H9 (cell line): ENCODE measurements around the gene SIX3. TPM values are rescaled to one million over a fixed set of nuclear protein-coding genes. Genes with fewer than 3 reads are reported as not detected.

Experiments used
- DNase-seq: peaks from one replicate; pipeline ENCODE4 v3.0.0-alpha.2; 2017
- H2AFZ ChIP-seq: one replicate; pipeline ENCODE4 v1.6.1; 2013; ENCODE audit warnings: mild to moderate bottlenecking, low read length, control low read depth, moderate library complexity
- H2AK5ac ChIP-seq: 2 replicates; pipeline ENCODE4 v1.6.1; 2013; ENCODE audit warnings: low read length, control low read depth, mixed read lengths; ENCODE audit not compliant: insufficient read length
- H2BK120ac ChIP-seq: one replicate; pipeline ENCODE4 v1.6.1; 2013; ENCODE audit warnings: low read depth, mild to moderate bottlenecking, low read length, control low read depth, inconsistent platforms; ENCODE audit not compliant: poor library complexity, severe bottlenecking
- H2BK12ac ChIP-seq: 2 replicates; pipeline ENCODE4 v1.6.1; 2013; ENCODE audit warnings: low read length, control low read depth, mixed read lengths, low read depth; ENCODE audit not compliant: insufficient read length
- H2BK15ac ChIP-seq: 2 replicates; pipeline ENCODE4 v1.6.1; 2013; ENCODE audit warnings: low read depth, low read length, control low read depth
- H2BK20ac ChIP-seq: one replicate; pipeline ENCODE4 v1.6.1; 2013; ENCODE audit warnings: low read depth, mild to moderate bottlenecking, low read length, control low read depth, inconsistent platforms; ENCODE audit not compliant: poor library complexity, severe bottlenecking
- H2BK5ac ChIP-seq: 2 replicates; pipeline ENCODE4 v1.6.1; 2013; ENCODE audit warnings: low read length, control low read depth, mixed read lengths; ENCODE audit not compliant: insufficient read length
- H3K14ac ChIP-seq: 2 replicates; pipeline ENCODE4 v1.6.1; 2013; ENCODE audit warnings: low read length, control low read depth; ENCODE audit not compliant: insufficient read depth
- H3K18ac ChIP-seq: 2 replicates; pipeline ENCODE4 v1.6.1; 2013; ENCODE audit warnings: low read depth, mild to moderate bottlenecking, mixed read lengths, low read length, control low read depth; ENCODE audit not compliant: insufficient read length
- H3K23ac ChIP-seq: 2 replicates; pipeline ENCODE4 v1.6.1; 2013; ENCODE audit warnings: low read length, control low read depth, mixed read lengths, low read depth; ENCODE audit not compliant: insufficient read length
- H3K23me2 ChIP-seq: 2 replicates; pipeline ENCODE4 v1.6.1; 2013; ENCODE audit warnings: low read depth, mild to moderate bottlenecking, mixed read lengths, low read length, control low read depth; ENCODE audit not compliant: insufficient read length, poor library complexity, severe bottlenecking
- H3K27ac ChIP-seq: 2 replicates; pipeline ENCODE4 v1.5.1; 2013; ENCODE audit warnings: low read length, control low read depth, mixed read lengths, low read depth; ENCODE audit not compliant: insufficient read length
- H3K27me3 ChIP-seq: 2 replicates; pipeline ENCODE4 v1.6.1; 2013; ENCODE audit warnings: low read length, control low read depth, inconsistent platforms; ENCODE audit not compliant: insufficient read depth
- H3K4ac ChIP-seq: 2 replicates; pipeline ENCODE4 v1.6.1; 2013; ENCODE audit warnings: low read depth, mild to moderate bottlenecking, control low read depth, inconsistent platforms, low read length, moderate library complexity
- H3K4me1 ChIP-seq: 2 replicates; pipeline ENCODE4 v1.6.1; 2013; ENCODE audit warnings: low read length, control low read depth, inconsistent platforms; ENCODE audit not compliant: insufficient read depth
- H3K4me2 ChIP-seq: 2 replicates; pipeline ENCODE4 v1.6.1; 2013; ENCODE audit warnings: low read length, control low read depth, mixed read lengths; ENCODE audit not compliant: insufficient read length, insufficient read depth
- H3K56ac ChIP-seq: 2 replicates; pipeline ENCODE4 v1.6.1; 2013; ENCODE audit warnings: low read depth, mild to moderate bottlenecking, mixed read lengths, low read length, control low read depth; ENCODE audit not compliant: insufficient read length
- H3K79me1 ChIP-seq: 2 replicates; pipeline ENCODE4 v1.6.1; 2013; ENCODE audit warnings: low read depth, mild to moderate bottlenecking, moderate library complexity, low read length, control low read depth, inconsistent platforms; ENCODE audit not compliant: insufficient read depth, poor library complexity, severe bottlenecking
- H3K79me2 ChIP-seq: 2 replicates; pipeline ENCODE4 v1.6.1; 2013; ENCODE audit warnings: low read length, control low read depth, inconsistent platforms; ENCODE audit not compliant: insufficient read depth
- H3K9ac ChIP-seq: 2 replicates; pipeline ENCODE4 v1.6.1; 2013; ENCODE audit warnings: low read length, control low read depth, mixed read lengths; ENCODE audit not compliant: insufficient read length; ENCODE audit errors: extremely low read depth
- H3K9me3 ChIP-seq: one replicate; pipeline ENCODE4 v1.6.1; 2013; ENCODE audit warnings: low read depth, low read length, inconsistent platforms; ENCODE audit not compliant: control insufficient read depth
- H3T11ph ChIP-seq: one replicate; pipeline ENCODE4 v1.6.1; 2013; ENCODE audit warnings: mild to moderate bottlenecking, low read length, control low read depth, inconsistent platforms
- H4K20me1 ChIP-seq: one replicate; pipeline ENCODE4 v1.6.1; 2013; ENCODE audit not compliant: control insufficient read depth, insufficient read length, insufficient read depth
- H4K5ac ChIP-seq: 2 replicates; pipeline ENCODE4 v1.6.1; 2013; ENCODE audit warnings: low read depth, mild to moderate bottlenecking, mixed read lengths, low read length, control low read depth; ENCODE audit not compliant: insufficient read length
- H4K8ac ChIP-seq: replicated peaks from 2 replicates; pipeline ENCODE4 v1.6.1; 2013; ENCODE audit warnings: low read length, control low read depth, mixed read lengths, low read depth; ENCODE audit not compliant: insufficient read length
- H4K91ac ChIP-seq: 2 replicates; pipeline ENCODE4 v1.6.1; 2013; ENCODE audit warnings: low read depth, mild to moderate bottlenecking, moderate library complexity, mixed read lengths, low read length, control low read depth; ENCODE audit not compliant: insufficient read length
- H3K27ac Mint-ChIP-seq, 3 experiments: 2 replicates in 2 of 3; 3 replicates in 1 of 3; pipeline ENCODE4 v1.8.0; 2020 to 2021; ENCODE audit warnings: mixed read lengths in 3 of 3, mild to moderate bottlenecking in 1 of 3, moderate library complexity in 1 of 3
- H3K27me3 Mint-ChIP-seq: 2 replicates; pipeline ENCODE4 v1.8.0; 2021; ENCODE audit warnings: low read depth, mild to moderate bottlenecking, moderate library complexity, mixed read lengths
- H3K36me3 Mint-ChIP-seq, 3 experiments: 2 replicates in 2 of 3; 3 replicates in 1 of 3; pipeline ENCODE4 v1.8.0; 2020 to 2021; ENCODE audit warnings: low read depth in 3 of 3, mixed read lengths in 3 of 3; ENCODE audit not compliant: insufficient read depth in 1 of 3
- H3K4me1 Mint-ChIP-seq, 2 experiments: 2 replicates each; pipeline ENCODE4 v1.8.0; 2020; ENCODE audit warnings: mixed read lengths in 2 of 2
- H3K4me3 Mint-ChIP-seq, 2 experiments: 2 replicates in 1 of 2; 3 replicates in 1 of 2; pipeline ENCODE4 v1.8.0; 2020 to 2021; ENCODE audit warnings: mild to moderate bottlenecking in 2 of 2, mixed read lengths in 2 of 2, moderate library complexity in 1 of 2
- H3K9me3 Mint-ChIP-seq, 2 experiments: 2 replicates in 1 of 2; 3 replicates in 1 of 2; pipeline ENCODE4 v1.8.0; 2020; ENCODE audit warnings: mild to moderate bottlenecking in 2 of 2, mixed read lengths in 2 of 2, moderate library complexity in 1 of 2
- WGBS: extraction: QIAGEN DNeasy Blood & Tissue Kit; methylation state at CpG from one replicate; pipeline ENCODE4 v1.1.7; 2013; ENCODE audit warnings: missing lambda C conversion rate, low lambda C conversion rate, mixed read lengths; ENCODE audit not compliant: insufficient read length; ENCODE audit errors: extremely low coverage; 5-methylcytosine and 5-hydroxymethylcytosine counted together
- total RNA-seq: library from RNA; stranded (reverse); gene quantifications from 2 replicates; pipeline ENCODE4 v1.2.1, GENCODE V29; 2021
- TF ChIP-seq, protein P1 (sequence below): fragments of 200-600 bp; sonication (generic); conservative IDR thresholded peaks from 3 replicates; pipeline ENCODE4 v1.8.0; 2021; ENCODE audit warnings: antibody characterized with exemption, mild to moderate bottlenecking

The SIX3 gene
- total RNA-seq, 1 experiment from 2014 or later = 0.55 TPM

DNA sequence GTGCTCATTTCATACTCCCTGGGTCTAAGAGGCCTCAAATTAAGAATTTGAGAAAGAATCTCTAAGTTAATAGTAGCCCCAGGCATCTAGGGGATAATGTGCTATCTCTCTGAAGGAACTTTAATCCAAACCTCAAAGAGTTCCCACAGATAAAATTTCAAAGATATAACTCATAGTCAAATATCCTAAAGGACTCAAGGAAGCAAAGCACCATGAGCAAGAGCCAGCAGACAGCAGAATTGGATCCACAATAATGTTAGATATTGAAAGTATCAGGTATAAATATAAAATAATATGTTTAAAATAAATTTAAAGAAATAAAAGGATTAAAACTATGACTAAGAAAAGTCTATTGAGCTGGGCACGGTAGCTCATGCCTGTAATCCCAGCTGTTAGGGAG lies 31.7 kb upstream of the SIX3 start:
- Histone ChIP-seq H2BK120ac (no peak overlapping the region), H3K56ac (no peak overlapping the region), H2AFZ (no peak overlapping the region), H2BK5ac (no peak overlapping the region), H3K27ac (no peak overlapping the region), H4K91ac (no peak overlapping the region), H3K4ac (no peak overlapping the region), H4K20me1 (no peaks in the 10 kb centered on the region), H2BK12ac (no peak overlapping the region), H4K5ac (no peak overlapping the region), H3T11ph (no peak overlapping the region), H3K79me1 (no peaks in the 10 kb centered on the region), H3K79me2 (no peaks in the 10 kb centered on the region), H2BK15ac (no peak overlapping the region), H3K23me2 (no peaks in the 10 kb centered on the region), H3K14ac (no peak overlapping the region), H3K4me2 (no peak overlapping the region), H3K9ac (no peak overlapping the region), H3K4me1 (0 out of 2 replicates have a peak, but pooled peaks cover 1% of the 10 kb centered on the region), H4K8ac (no peak overlapping the region), H3K23ac (no peak overlapping the region), H2BK20ac (no peak overlapping the region), H3K18ac (no peak overlapping the region), H2AK5ac (no peak overlapping the region), H3K27me3 (no peaks in the 10 kb centered on the region), H3K9me3 (no peaks in the 10 kb centered on the region)
- Mint-ChIP-seq H3K9me3 (peaks cover 17 to 20% of the 10 kb centered on the region in 2 experiments), H3K27me3 (peaks cover 15% of the 10 kb centered on the region), H3K4me3 (no peak overlapping the region), H3K27ac (no peak overlapping the region), H3K4me1 (peaks cover 16% of the 10 kb centered on the region in 2 experiments), H3K36me3 (peaks cover 2 to 22% (median 11%) of the 10 kb centered on the region in 3 experiments)
- no peak for DNase-seq
- TF ChIP-seq, protein P1, sequence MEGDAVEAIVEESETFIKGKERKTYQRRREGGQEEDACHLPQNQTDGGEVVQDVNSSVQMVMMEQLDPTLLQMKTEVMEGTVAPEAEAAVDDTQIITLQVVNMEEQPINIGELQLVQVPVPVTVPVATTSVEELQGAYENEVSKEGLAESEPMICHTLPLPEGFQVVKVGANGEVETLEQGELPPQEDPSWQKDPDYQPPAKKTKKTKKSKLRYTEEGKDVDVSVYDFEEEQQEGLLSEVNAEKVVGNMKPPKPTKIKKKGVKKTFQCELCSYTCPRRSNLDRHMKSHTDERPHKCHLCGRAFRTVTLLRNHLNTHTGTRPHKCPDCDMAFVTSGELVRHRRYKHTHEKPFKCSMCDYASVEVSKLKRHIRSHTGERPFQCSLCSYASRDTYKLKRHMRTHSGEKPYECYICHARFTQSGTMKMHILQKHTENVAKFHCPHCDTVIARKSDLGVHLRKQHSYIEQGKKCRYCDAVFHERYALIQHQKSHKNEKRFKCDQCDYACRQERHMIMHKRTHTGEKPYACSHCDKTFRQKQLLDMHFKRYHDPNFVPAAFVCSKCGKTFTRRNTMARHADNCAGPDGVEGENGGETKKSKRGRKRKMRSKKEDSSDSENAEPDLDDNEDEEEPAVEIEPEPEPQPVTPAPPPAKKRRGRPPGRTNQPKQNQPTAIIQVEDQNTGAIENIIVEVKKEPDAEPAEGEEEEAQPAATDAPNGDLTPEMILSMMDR = no peak
- WGBS = no CpG with 5 or more reads among the region's 1 CpG
